ENCODE results near the gene CSNK2A1.
A peak's percentile ranks its signal among the peaks of the same experiment; 100 is the strongest.

The CSNK2A1 gene

DNA sequence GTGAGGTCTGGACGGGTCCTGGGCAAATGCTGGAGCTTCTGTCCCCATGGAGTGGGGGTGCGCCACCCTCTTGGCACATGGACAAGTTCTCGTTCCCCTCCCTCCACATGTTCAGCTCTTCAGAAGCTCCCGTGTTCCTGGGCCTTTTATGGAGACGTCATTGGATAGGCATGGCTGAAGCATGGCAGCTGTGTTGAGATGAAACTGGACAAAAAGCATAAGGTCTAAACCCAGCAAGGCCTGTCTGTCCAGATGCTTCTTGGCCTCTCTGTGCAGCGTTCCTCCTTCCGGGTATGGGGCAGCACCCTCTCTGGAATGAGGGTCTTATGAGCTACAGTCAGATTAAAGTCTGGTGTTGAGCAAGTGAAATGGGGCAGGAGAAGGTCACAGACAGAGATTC is 108.0 kb downstream of the CSNK2A1 start:
- H3K4me1 ChIP-seq (ENCODE audit: control insufficient read depth in 5 of 5, insufficient read depth in 5 of 5, low read length in 5 of 5), result peaks cover 0 to 25% (median 15%) of the 10 kb centered on the region in 5 donors
- H3K9me3 ChIP-seq (ENCODE audit: control insufficient read depth in 5 of 5, low read length in 5 of 5), result no peaks in the 10 kb centered on the region
- H3K36me3 ChIP-seq (ENCODE audit: control insufficient read depth in 5 of 5, insufficient read depth in 5 of 5, low read length in 5 of 5), result peaks cover 0 to 85% (median 83%) of the 10 kb centered on the region in 5 donors
- no peak overlapping the region for H3K4me3 ChIP-seq (ENCODE audit: low read depth in 1 of 5, low read length in 5 of 5)
- no peaks in the 10 kb centered on the region for H3K27me3 ChIP-seq (ENCODE audit: control insufficient read depth in 5 of 5, insufficient read depth in 4 of 5, low read length in 5 of 5)
- no peak overlapping the region for H3K27ac ChIP-seq (ENCODE audit: low read depth, low read length)
- H3K9ac ChIP-seq (ENCODE audit: low read length in 5 of 5), result no peak overlapping the region

DNA sequence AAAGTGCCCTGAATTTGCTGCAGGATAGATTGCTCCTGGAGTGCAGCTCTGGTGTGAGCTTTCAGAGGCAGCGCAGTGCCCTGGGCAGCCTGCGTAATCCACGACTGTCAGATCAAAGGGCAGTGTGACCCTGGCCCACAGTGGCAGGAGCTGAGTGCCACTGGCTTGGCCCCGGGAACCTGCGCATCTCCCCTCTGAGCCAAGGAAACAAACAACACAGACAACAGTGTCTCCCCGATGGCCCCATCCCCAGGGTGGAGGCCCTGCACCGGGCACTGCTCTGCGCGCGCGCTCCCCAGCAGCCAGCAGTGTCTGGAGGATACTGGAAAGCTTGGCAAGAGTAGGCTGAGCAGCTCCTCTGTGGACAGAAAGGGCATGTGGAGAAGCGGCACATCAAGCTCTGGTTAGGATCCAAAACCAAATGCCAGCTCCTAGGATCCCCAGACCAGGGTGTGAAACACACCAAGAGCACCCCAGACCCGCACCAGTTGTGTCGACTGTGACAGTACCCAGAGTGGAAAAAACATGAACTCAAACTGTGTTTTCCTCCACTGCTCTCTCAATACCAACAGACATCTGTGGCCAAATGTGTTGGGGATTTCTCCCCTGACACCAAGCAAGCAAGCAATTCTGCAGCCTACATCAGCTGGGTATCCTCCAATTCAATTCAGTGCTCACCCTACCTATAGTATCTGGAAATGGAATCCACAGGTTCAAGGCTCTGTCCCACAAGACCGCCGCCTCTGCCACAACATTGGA is 108.8 kb downstream of the CSNK2A1 start:
- H3K36me3 ChIP-seq (ENCODE audit: control insufficient read depth in 5 of 5, insufficient read depth in 5 of 5, low read length in 5 of 5), result peaks cover 0 to 85% (median 83%) of the 10 kb centered on the region in 5 donors

GRCh38 chr20:434221-434620 is 109.4 kb downstream of the CSNK2A1 start:
- no peaks in the 10 kb centered on the region for H3K27me3 ChIP-seq (ENCODE audit: control insufficient read depth in 5 of 5, insufficient read depth in 4 of 5, low read length in 5 of 5)
- peaks cover 0 to 24% (median 19%) of the 10 kb centered on the region in 5 donors for H3K4me1 ChIP-seq (ENCODE audit: control insufficient read depth in 5 of 5, insufficient read depth in 5 of 5, low read length in 5 of 5)
- H3K36me3 ChIP-seq (ENCODE audit: control insufficient read depth in 5 of 5, insufficient read depth in 5 of 5, low read length in 5 of 5), result peaks cover 0 to 84% (median 82%) of the 10 kb centered on the region in 5 donors
- no peak overlapping the region for H3K9ac ChIP-seq (ENCODE audit: low read length in 5 of 5)
- H3K9me3 ChIP-seq (ENCODE audit: control insufficient read depth in 5 of 5, low read length in 5 of 5), result no peaks in the 10 kb centered on the region
- H3K27ac ChIP-seq (ENCODE audit: low read depth, low read length), result no peak overlapping the region
- H3K4me3 ChIP-seq (ENCODE audit: low read depth in 1 of 5, low read length in 5 of 5), result no peak overlapping the region

More for the DNA sequence above, 108.8 kb downstream of the CSNK2A1 start:
- H3K4me1 ChIP-seq (ENCODE audit: control insufficient read depth in 5 of 5, insufficient read depth in 5 of 5, low read length in 5 of 5), result peaks cover 0 to 28% (median 19%) of the 10 kb centered on the region in 5 donors
- no peak overlapping the region for H3K4me3 ChIP-seq (ENCODE audit: low read depth in 1 of 5, low read length in 5 of 5)
- H3K27me3 ChIP-seq (ENCODE audit: control insufficient read depth in 5 of 5, insufficient read depth in 4 of 5, low read length in 5 of 5), result no peaks in the 10 kb centered on the region
- H3K9me3 ChIP-seq (ENCODE audit: control insufficient read depth in 5 of 5, low read length in 5 of 5), result no peaks in the 10 kb centered on the region
- H3K27ac ChIP-seq (ENCODE audit: low read depth, low read length), result no peak overlapping the region
- H3K9ac ChIP-seq (ENCODE audit: low read length in 5 of 5), result no peak overlapping the region

GRCh38 chr20:433300-433975 is 110.2 kb downstream of the CSNK2A1 start:
- no peaks in the 10 kb centered on the region for H3K27me3 ChIP-seq (ENCODE audit: control insufficient read depth in 5 of 5, insufficient read depth in 4 of 5, low read length in 5 of 5)
- no peaks in the 10 kb centered on the region for H3K9me3 ChIP-seq (ENCODE audit: control insufficient read depth in 5 of 5, low read length in 5 of 5)
- no peak overlapping the region for H3K4me3 ChIP-seq (ENCODE audit: low read depth in 1 of 5, low read length in 5 of 5)
- H3K4me1 ChIP-seq (ENCODE audit: control insufficient read depth in 5 of 5, insufficient read depth in 5 of 5, low read length in 5 of 5), result peaks cover 0 to 17% (median 14%) of the 10 kb centered on the region in 5 donors
- no peak overlapping the region for H3K27ac ChIP-seq (ENCODE audit: low read depth, low read length)
- peaks cover 0 to 82% (median 80%) of the 10 kb centered on the region in 5 donors for H3K36me3 ChIP-seq (ENCODE audit: control insufficient read depth in 5 of 5, insufficient read depth in 5 of 5, low read length in 5 of 5)
- H3K9ac ChIP-seq (ENCODE audit: low read length in 5 of 5), result peak overlapping the region in 1 of 5 donors; percentile 6

GRCh38 chr20:432677-433299 is 110.8 kb downstream of the CSNK2A1 start:
- peaks cover 0 to 82% (median 80%) of the 10 kb centered on the region in 5 donors for H3K36me3 ChIP-seq (ENCODE audit: control insufficient read depth in 5 of 5, insufficient read depth in 5 of 5, low read length in 5 of 5)
- H3K9me3 ChIP-seq (ENCODE audit: control insufficient read depth in 5 of 5, low read length in 5 of 5), result no peaks in the 10 kb centered on the region
- H3K9ac ChIP-seq (ENCODE audit: low read length in 5 of 5), result no peak overlapping the region
- peaks cover 0 to 10% (median 10%) of the 10 kb centered on the region in 5 donors for H3K4me1 ChIP-seq (ENCODE audit: control insufficient read depth in 5 of 5, insufficient read depth in 5 of 5, low read length in 5 of 5)
- no peaks in the 10 kb centered on the region for H3K27me3 ChIP-seq (ENCODE audit: control insufficient read depth in 5 of 5, insufficient read depth in 4 of 5, low read length in 5 of 5)
- H3K27ac ChIP-seq (ENCODE audit: low read depth, low read length), result no peak overlapping the region
- H3K4me3 ChIP-seq (ENCODE audit: low read depth in 1 of 5, low read length in 5 of 5), result no peak overlapping the region

- no peak overlapping the region for H3K9ac ChIP-seq (ENCODE audit: low read length in 5 of 5)
- no peak overlapping the region for H3K27ac ChIP-seq (ENCODE audit: low read depth, low read length)
- H3K9me3 ChIP-seq (ENCODE audit: control insufficient read depth in 5 of 5, low read length in 5 of 5), result no peaks in the 10 kb centered on the region
- peaks cover 0 to 82% (median 80%) of the 10 kb centered on the region in 5 donors for H3K36me3 ChIP-seq (ENCODE audit: control insufficient read depth in 5 of 5, insufficient read depth in 5 of 5, low read length in 5 of 5)
- H3K4me3 ChIP-seq (ENCODE audit: low read depth in 1 of 5, low read length in 5 of 5), result no peak overlapping the region
- H3K4me1 ChIP-seq (ENCODE audit: control insufficient read depth in 5 of 5, insufficient read depth in 5 of 5, low read length in 5 of 5), result peaks cover 0 to 10% (median 9%) of the 10 kb centered on the region in 5 donors
- H3K27me3 ChIP-seq (ENCODE audit: control insufficient read depth in 5 of 5, insufficient read depth in 4 of 5, low read length in 5 of 5), result no peaks in the 10 kb centered on the region
Measured at GRCh38 chr20:432208-432607, 111.4 kb downstream of the CSNK2A1 start.

GRCh38 chr20:431012-431904 is 112.3 kb downstream of the CSNK2A1 start:
- H3K36me3 ChIP-seq (ENCODE audit: control insufficient read depth in 5 of 5, insufficient read depth in 5 of 5, low read length in 5 of 5), result peaks cover 0 to 77% (median 73%) of the 10 kb centered on the region in 5 donors
- H3K9me3 ChIP-seq (ENCODE audit: control insufficient read depth in 5 of 5, low read length in 5 of 5), result no peaks in the 10 kb centered on the region
- no peak overlapping the region for H3K4me3 ChIP-seq (ENCODE audit: low read depth in 1 of 5, low read length in 5 of 5)
- no peaks in the 10 kb centered on the region for H3K27me3 ChIP-seq (ENCODE audit: control insufficient read depth in 5 of 5, insufficient read depth in 4 of 5, low read length in 5 of 5)
- H3K9ac ChIP-seq (ENCODE audit: low read length in 5 of 5), result peak overlapping the region in 1 of 5 donors; percentile 20
- peaks cover 0 to 10% (median 9%) of the 10 kb centered on the region in 5 donors for H3K4me1 ChIP-seq (ENCODE audit: control insufficient read depth in 5 of 5, insufficient read depth in 5 of 5, low read length in 5 of 5)
- H3K27ac ChIP-seq (ENCODE audit: low read depth, low read length), result no peak overlapping the region

DNA sequence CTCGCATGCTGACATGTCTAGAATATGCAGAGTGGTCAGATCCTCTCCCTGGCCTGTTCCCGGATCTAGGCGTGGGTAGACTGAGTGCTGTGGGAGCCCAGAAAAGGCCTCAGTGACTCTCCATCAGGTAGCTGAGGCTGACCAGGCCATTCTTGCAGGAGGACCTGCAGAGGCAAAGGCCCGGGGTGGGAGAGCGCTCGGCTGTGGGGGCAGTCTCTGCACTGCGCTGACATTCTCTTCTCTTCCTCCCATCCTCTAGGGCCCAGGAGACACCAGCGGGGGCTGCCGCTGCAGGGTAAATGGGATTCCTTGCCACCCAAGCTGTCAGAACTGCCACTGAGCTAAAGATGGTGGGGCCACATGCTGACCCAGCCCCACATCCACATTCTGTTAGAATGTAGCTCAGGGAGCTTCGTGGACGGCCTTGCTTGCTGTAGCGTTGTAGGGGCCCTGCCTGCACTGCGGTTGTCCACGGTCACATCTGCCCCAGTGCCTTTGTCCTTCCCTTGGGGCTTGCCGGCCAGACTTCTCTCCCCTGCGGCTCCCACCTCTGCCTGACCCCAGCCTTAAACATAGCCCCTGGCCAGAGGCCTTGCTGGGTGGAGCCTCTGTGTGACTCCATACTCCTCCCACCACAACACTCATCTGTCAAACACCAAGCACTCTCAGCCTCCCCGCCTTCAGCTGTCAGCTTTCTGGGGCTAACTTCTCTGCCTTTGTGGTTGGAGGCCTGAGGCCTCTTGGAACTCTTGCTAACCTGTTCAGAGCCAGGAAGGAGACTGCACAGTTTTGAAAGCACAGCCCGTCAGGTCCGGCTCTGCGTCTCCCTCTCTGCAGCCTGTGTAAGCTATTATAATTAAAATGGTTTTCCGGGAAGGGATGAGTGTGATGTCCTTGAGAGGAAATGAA is 113.2 kb downstream of the CSNK2A1 start:
- no peak overlapping the region for H3K4me3 ChIP-seq (ENCODE audit: low read depth in 1 of 5, low read length in 5 of 5)
- peak overlapping the region in 1 of 5 donors; percentile 20 for H3K9ac ChIP-seq (ENCODE audit: low read length in 5 of 5)
- peaks cover 0 to 10% (median 9%) of the 10 kb centered on the region in 5 donors for H3K4me1 ChIP-seq (ENCODE audit: control insufficient read depth in 5 of 5, insufficient read depth in 5 of 5, low read length in 5 of 5)
- no peak overlapping the region for H3K27ac ChIP-seq (ENCODE audit: low read depth, low read length)
- no peaks in the 10 kb centered on the region for H3K9me3 ChIP-seq (ENCODE audit: control insufficient read depth in 5 of 5, low read length in 5 of 5)
- peaks cover 0 to 73% (median 66%) of the 10 kb centered on the region in 5 donors for H3K36me3 ChIP-seq (ENCODE audit: control insufficient read depth in 5 of 5, insufficient read depth in 5 of 5, low read length in 5 of 5)
- H3K27me3 ChIP-seq (ENCODE audit: control insufficient read depth in 5 of 5, insufficient read depth in 4 of 5, low read length in 5 of 5), result no peaks in the 10 kb centered on the region

Data from subcutaneous abdominal adipose tissue (tissue), 5 donors.